OCI-LY7 (cell line): Measurements from ENCODE around the gene MS4A6A.
"Not testable (repeated sequence)": the region's sequence is repeated elsewhere in the genome, so short reads cannot be mapped to it uniquely, and the experiment has no call there.

Experiments used
- EZH2phosphoT487 ChIP-seq: fragments of 200-600 bp; sonication (generic); IDR thresholded peaks from 2 replicates; pipeline ENCODE4 v1.6.1; 2018; ENCODE audit warnings: low read depth, borderline replicate concordance, mild to moderate bottlenecking, mixed run types, antibody characterized with exemption, low read length, moderate library complexity, mixed read lengths
- TF ChIP-seq, protein P1 (sequence below): fragments of 200-600 bp; sonication (generic); conservative IDR thresholded peaks from 2 replicates; pipeline ENCODE4 v1.5.1; 2014; ENCODE audit warnings: mild to moderate bottlenecking, antibody characterized with exemption, low read length, moderate library complexity, mixed read lengths

DNA sequence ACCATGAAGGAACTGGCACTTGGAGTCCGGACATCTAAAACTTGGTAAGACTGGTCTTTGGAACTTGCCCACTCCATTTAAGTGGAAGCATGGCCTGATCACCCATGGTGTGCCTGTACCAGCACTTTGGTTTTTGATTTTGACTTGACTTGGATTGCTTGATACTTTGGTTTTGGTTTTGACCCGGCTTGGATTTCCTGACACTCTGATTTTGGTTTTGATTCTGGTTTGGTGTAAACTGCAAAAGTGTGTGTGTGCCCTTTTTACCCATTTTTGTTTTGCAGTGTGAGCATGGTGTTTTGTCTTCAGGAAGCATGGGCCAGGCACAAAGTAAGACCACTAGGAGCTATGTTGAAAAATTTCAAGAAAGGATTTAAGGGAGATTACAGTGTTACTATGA is 3.2 kb upstream of the MS4A6A start:
- TF ChIP-seq, protein P1, sequence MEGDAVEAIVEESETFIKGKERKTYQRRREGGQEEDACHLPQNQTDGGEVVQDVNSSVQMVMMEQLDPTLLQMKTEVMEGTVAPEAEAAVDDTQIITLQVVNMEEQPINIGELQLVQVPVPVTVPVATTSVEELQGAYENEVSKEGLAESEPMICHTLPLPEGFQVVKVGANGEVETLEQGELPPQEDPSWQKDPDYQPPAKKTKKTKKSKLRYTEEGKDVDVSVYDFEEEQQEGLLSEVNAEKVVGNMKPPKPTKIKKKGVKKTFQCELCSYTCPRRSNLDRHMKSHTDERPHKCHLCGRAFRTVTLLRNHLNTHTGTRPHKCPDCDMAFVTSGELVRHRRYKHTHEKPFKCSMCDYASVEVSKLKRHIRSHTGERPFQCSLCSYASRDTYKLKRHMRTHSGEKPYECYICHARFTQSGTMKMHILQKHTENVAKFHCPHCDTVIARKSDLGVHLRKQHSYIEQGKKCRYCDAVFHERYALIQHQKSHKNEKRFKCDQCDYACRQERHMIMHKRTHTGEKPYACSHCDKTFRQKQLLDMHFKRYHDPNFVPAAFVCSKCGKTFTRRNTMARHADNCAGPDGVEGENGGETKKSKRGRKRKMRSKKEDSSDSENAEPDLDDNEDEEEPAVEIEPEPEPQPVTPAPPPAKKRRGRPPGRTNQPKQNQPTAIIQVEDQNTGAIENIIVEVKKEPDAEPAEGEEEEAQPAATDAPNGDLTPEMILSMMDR: not testable (repeated sequence)
- TF ChIP-seq EZH2phosphoT487: not testable (repeated sequence)
